H1 (cell line): Measurements from ENCODE around the gene LVRN.

Experiments
- CBX5 ChIP-seq: fragments of 300-800, 300-1000 bp; sonication (generic); IDR thresholded peaks from 2 replicates; pipeline ENCODE4 v1.7.1; 2016; ENCODE audit warnings: antibody characterized with exemption, low read length, low read depth
- EZH2 ChIP-seq: fragments of 200-600 bp; sonication (generic); IDR thresholded peaks from 2 replicates; pipeline ENCODE4 v1.7.1; 2012; ENCODE audit warnings: low read depth, mild to moderate bottlenecking, moderate library complexity, low read length, inconsistent platforms; ENCODE audit not compliant: severe bottlenecking
- GTF2F1 ChIP-seq: IDR thresholded peaks from 2 replicates; pipeline ENCODE4 v1.6.1; 2012; ENCODE audit warnings: low read depth, low read length, improper control_type of control experiment, borderline replicate concordance
- HDAC6 ChIP-seq: IDR thresholded peaks from one replicate; pipeline ENCODE4 v1.7.1; 2012; ENCODE audit warnings: low read depth, mild to moderate bottlenecking, inconsistent platforms, low read length, moderate library complexity
- JUN ChIP-seq: IDR thresholded peaks from 2 replicates; pipeline ENCODE4 v1.6.1; 2011; ENCODE audit warnings: low read depth, mild to moderate bottlenecking, improper control_type of control experiment, low read length
- RFX5 ChIP-seq: IDR thresholded peaks from 2 replicates; pipeline ENCODE4 v1.6.1; 2011; ENCODE audit warnings: low read depth, low read length, improper control_type of control experiment, borderline replicate concordance
- SP2 ChIP-seq: IDR thresholded peaks from 2 replicates; pipeline ENCODE4 v1.6.1; 2012; ENCODE audit warnings: mild to moderate bottlenecking, low read length, inconsistent platforms
- TAF1 ChIP-seq: IDR thresholded peaks from 2 replicates; pipeline ENCODE4 v1.6.1; 2011; ENCODE audit warnings: mild to moderate bottlenecking, low read depth, low read length
- TBP ChIP-seq: IDR thresholded peaks from 2 replicates; pipeline ENCODE4 v1.6.1; 2011; ENCODE audit warnings: low read depth, low read length, improper control_type of control experiment
- ZNF274 ChIP-seq: IDR thresholded peaks from 2 replicates; pipeline ENCODE4 v1.7.0; 2012; ENCODE audit warnings: low read length, borderline replicate concordance; ENCODE audit errors: extremely low read depth
- TF ChIP-seq, protein P1 (sequence below), 3 experiments: IDR thresholded peaks; 1 replicate in 2 of 3; 2 replicates in 1 of 3; pipeline versions ENCODE4 v1.5.1 to v1.6.1; 2011; ENCODE audit warnings: low read length in 3 of 3, mild to moderate bottlenecking in 3 of 3, inconsistent platforms in 2 of 3, low read depth in 1 of 3, moderate library complexity in 1 of 3; ENCODE audit not compliant: insufficient read depth in 1 of 3; ENCODE audit errors: control extremely low read depth in 1 of 3
- TF ChIP-seq, protein P2 (sequence below): IDR thresholded peaks from 2 replicates; pipeline ENCODE4 v1.6.1; 2011; ENCODE audit warnings: low read length, improper control_type of control experiment

- TF ChIP-seq GTF2F1 (no peak), CBX5 (no peak), JUN (no peak), EZH2 (no peak), TAF1 (no peak), TBP (no peak), RFX5 (no peak), SP2 (no peak), HDAC6 (no peak), ZNF274 (no peak)
- TF ChIP-seq, protein P1, sequence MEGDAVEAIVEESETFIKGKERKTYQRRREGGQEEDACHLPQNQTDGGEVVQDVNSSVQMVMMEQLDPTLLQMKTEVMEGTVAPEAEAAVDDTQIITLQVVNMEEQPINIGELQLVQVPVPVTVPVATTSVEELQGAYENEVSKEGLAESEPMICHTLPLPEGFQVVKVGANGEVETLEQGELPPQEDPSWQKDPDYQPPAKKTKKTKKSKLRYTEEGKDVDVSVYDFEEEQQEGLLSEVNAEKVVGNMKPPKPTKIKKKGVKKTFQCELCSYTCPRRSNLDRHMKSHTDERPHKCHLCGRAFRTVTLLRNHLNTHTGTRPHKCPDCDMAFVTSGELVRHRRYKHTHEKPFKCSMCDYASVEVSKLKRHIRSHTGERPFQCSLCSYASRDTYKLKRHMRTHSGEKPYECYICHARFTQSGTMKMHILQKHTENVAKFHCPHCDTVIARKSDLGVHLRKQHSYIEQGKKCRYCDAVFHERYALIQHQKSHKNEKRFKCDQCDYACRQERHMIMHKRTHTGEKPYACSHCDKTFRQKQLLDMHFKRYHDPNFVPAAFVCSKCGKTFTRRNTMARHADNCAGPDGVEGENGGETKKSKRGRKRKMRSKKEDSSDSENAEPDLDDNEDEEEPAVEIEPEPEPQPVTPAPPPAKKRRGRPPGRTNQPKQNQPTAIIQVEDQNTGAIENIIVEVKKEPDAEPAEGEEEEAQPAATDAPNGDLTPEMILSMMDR (IDR thresholded peaks at IDR 0.05; ENCODE audit: control extremely low read depth in 1 of 3, insufficient read depth in 1 of 3, low read depth in 1 of 3, low read length in 3 of 3) = no peak
- TF ChIP-seq, protein P2, sequence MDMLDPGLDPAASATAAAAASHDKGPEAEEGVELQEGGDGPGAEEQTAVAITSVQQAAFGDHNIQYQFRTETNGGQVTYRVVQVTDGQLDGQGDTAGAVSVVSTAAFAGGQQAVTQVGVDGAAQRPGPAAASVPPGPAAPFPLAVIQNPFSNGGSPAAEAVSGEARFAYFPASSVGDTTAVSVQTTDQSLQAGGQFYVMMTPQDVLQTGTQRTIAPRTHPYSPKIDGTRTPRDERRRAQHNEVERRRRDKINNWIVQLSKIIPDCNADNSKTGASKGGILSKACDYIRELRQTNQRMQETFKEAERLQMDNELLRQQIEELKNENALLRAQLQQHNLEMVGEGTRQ = no peak
Measured at GRCh38 chr5:116037236-116037822, 75.1 kb downstream of the LVRN start.
